Raji (cell line): Measurements from ENCODE around the gene CCDC40.

ENCODE experiments used
- POLR2A ChIP-seq: IDR thresholded peaks from 2 replicates; pipeline ENCODE4 v1.6.1; 2011; ENCODE audit warnings: low read depth, low read length, control low read depth; ENCODE audit not compliant: insufficient read depth

The CCDC40 gene

GRCh38 chr17:80050706-80051105 lies 14.3 kb downstream of the CCDC40 start:
- TF ChIP-seq POLR2A: no peak

- no peak for TF ChIP-seq POLR2A
These were observed 15.2 kb downstream of the CCDC40 start for GRCh38 chr17:80051681-80052080.

- TF ChIP-seq POLR2A: no peak
These were observed 16.7 kb downstream of the CCDC40 start for GRCh38 chr17:80053102-80053501.

- TF ChIP-seq POLR2A: no peak
These were observed 19.2 kb downstream of the CCDC40 start for GRCh38 chr17:80055597-80055996.

- no peak for TF ChIP-seq POLR2A
These were observed 22.0 kb downstream of the CCDC40 start for GRCh38 chr17:80058311-80058955.

- TF ChIP-seq POLR2A: no peak
These were observed 24.2 kb downstream of the CCDC40 start for GRCh38 chr17:80060644-80061043.

- no peak for TF ChIP-seq POLR2A
These were observed 25.0 kb downstream of the CCDC40 start for GRCh38 chr17:80061421-80061820.

GRCh38 chr17:80063830-80064585 lies 27.6 kb downstream of the CCDC40 start:
- TF ChIP-seq POLR2A: no peak

- TF ChIP-seq POLR2A: no peak
These were observed 28.3 kb downstream of the CCDC40 start for GRCh38 chr17:80064696-80065095.

- TF ChIP-seq POLR2A: no peak
These were observed 29.2 kb downstream of the CCDC40 start for GRCh38 chr17:80065478-80066170.

GRCh38 chr17:80067393-80067986 lies 31.0 kb downstream of the CCDC40 start:
- TF ChIP-seq POLR2A: no peak

- TF ChIP-seq POLR2A: no peak
These were observed 32.1 kb downstream of the CCDC40 start for GRCh38 chr17:80068301-80069222.

GRCh38 chr17:80070375-80071115 lies 34.1 kb downstream of the CCDC40 start:
- no peak for TF ChIP-seq POLR2A
